T follicular helper cell (primary cell): ENCODE results near the gene MRPS23.

Experiments used
- DNase-seq: peaks from one replicate; pipeline ENCODE4 v3.0.0-alpha.2; 2020; ENCODE audit warnings: low read depth

The MRPS23 gene

GRCh38 chr17:57838453-57838852, 11.4 kb downstream of the MRPS23 start:
- no peak for DNase-seq

GRCh38 chr17:57835333-57835900, 14.4 kb downstream of the MRPS23 start:
- no peak for DNase-seq

GRCh38 chr17:57834146-57834741, 15.6 kb downstream of the MRPS23 start:
- DNase-seq = no peak

- peak; percentile 56 for DNase-seq
Observed at GRCh38 chr17:57833179-57833939, 16.5 kb downstream of the MRPS23 start.

- DNase-seq = no peak
Observed at GRCh38 chr17:57832314-57833178, 17.3 kb downstream of the MRPS23 start.

GRCh38 chr17:57830880-57831279, 19.0 kb downstream of the MRPS23 start:
- no peak for DNase-seq

- DNase-seq = no peak
Observed at GRCh38 chr17:57823469-57824401, 26.1 kb downstream of the MRPS23 start.

GRCh38 chr17:57819867-57820266, 30.0 kb downstream of the MRPS23 start:
- DNase-seq = no peak

- no peak for DNase-seq
Observed at GRCh38 chr17:57819285-57819684, 30.6 kb downstream of the MRPS23 start.

- no peak for DNase-seq
Observed at GRCh38 chr17:57818066-57818465, 31.8 kb downstream of the MRPS23 start.

GRCh38 chr17:57817299-57817698, 32.5 kb downstream of the MRPS23 start:
- no peak for DNase-seq

GRCh38 chr17:57814421-57814820, 35.4 kb downstream of the MRPS23 start:
- DNase-seq = no peak

GRCh38 chr17:57811638-57812280, 38.1 kb downstream of the MRPS23 start:
- DNase-seq = no peak

GRCh38 chr17:57810721-57811637, 38.9 kb downstream of the MRPS23 start:
- DNase-seq = no peak

- DNase-seq = no peak
Observed at GRCh38 chr17:57809879-57810278, 40.0 kb downstream of the MRPS23 start.

- no peak for DNase-seq
Observed at GRCh38 chr17:57808882-57809281, 41.0 kb downstream of the MRPS23 start.

GRCh38 chr17:57806167-57806830, 43.5 kb downstream of the MRPS23 start:
- DNase-seq = no peak

GRCh38 chr17:57803021-57803420, 46.8 kb downstream of the MRPS23 start:
- no peak for DNase-seq
